Measurements from ENCODE around the gene TNK1.

- TF ChIP-seq CTCF (IDR thresholded peaks at IDR 0.05), result no peak
- no peak for TF ChIP-seq POLR2A (IDR thresholded peaks at IDR 0.05)
- no peak for TF ChIP-seq EP300 (IDR thresholded peaks at IDR 0.05)
Measured at GRCh38 chr17:7336240-7337175, 44.4 kb upstream of the TNK1 start, which contains the start of gene ACAP1.

Data from upper lobe of left lung (tissue), 4 donors.